Cerebellar nuclear complex (tissue), 1 donor: ENCODE measurements around the gene TBX4.
"Not testable (repeated sequence)": the region's sequence is repeated elsewhere in the genome, so short reads cannot be mapped to it uniquely, and the experiment has no call there.

Experiments used
- DNase-seq, 2 experiments: peaks; one replicate each; lab custom pipeline; 2025; lab: John Stamatoyannopoulos, UW

TBX4 gene

DNA sequence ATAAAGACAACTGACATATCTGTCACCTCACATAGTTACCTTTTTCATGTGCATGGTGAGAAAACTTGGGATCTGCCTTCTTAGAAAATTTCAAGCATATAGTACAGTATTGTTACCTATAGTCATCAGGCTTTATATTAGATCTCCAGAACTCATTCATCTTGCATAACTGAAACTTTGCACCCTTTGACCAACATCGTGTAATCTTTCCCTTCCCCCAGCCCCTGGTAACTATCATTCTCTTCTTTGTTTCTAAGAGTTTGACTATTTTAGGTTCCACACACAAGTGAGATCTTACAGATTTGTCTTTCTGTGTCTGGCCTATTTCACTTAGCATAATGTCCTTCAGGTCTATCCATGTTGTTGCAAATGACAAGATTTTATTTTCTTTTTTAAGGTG, 22.9 kb upstream of the TBX4 start:
- DNase-seq, result no peak

- DNase-seq, result not testable (repeated sequence)
These were observed 22.4 kb upstream of the TBX4 start for GRCh38 chr17:61429831-61430230.

DNA sequence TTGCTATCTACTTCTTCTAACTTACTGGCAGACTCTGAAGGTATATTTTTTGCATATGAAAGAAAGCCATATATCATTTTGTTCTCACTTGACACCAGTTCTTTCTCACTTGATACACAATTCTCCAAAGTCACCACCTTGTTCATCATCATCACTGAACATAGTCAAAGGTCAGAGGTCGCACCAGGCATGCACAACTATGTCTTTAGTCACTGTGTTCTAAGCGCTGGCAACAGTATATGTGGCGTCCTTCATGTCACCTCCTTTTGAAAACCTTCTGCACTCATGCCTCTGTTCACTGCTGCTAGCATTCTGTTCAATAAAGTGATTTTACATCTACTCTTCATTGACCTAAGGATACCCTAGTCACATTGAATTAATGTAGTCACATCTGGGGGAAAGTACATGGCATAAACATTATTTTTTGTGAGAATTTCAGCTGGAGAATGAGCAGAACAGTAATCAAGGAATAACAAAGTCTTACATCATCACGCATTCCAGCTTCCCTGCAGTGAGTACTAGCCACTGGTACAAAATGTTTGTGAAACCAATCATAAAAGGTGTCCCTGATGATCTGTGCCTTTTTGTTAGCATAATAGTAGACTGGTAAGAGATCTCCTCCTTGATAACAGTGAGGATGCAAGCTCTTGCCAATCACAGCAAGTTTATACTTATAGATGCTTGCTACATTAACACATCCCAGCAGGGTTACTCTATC, 20.5 kb upstream of the TBX4 start:
- DNase-seq, result no peak

GRCh38 chr17:61436273-61436672, 15.9 kb upstream of the TBX4 start:
- no peak for DNase-seq

DNA sequence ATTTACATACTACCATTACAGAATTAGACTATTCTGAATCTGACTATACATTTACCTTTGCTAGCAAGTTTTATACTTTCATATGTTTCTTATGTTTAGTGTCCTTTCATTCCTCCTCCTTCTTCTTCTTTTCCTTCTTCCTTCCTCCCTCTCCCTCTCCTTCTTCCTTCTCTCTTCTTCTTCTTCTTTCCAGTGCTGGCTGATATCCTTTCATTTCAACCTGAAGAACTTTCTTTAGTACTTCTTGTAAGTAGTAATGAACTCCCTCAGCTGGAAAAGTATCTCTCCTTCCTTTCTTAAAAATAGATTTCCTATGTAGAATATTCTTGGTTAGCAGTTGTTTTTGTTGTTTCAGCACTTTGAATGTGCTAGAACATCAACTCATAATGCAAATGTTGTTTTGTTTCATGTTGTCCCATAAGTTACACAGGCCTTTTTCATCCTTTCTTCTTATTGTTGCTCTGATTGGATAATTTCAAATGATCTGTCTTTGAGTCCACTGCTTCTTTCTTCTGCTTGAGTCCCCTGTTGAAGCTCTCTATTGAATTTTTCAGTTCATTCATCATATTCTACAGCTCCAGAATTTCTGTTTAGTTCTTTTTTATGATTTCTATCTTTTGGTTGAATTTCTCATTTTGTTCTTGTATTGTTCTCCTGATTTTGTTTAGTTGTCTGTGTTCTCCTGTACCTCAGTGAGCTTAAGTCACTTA, 15.1 kb upstream of the TBX4 start:
- no peak for DNase-seq

GRCh38 chr17:61440697-61441096, 11.5 kb upstream of the TBX4 start:
- DNase-seq, result no peak

DNA sequence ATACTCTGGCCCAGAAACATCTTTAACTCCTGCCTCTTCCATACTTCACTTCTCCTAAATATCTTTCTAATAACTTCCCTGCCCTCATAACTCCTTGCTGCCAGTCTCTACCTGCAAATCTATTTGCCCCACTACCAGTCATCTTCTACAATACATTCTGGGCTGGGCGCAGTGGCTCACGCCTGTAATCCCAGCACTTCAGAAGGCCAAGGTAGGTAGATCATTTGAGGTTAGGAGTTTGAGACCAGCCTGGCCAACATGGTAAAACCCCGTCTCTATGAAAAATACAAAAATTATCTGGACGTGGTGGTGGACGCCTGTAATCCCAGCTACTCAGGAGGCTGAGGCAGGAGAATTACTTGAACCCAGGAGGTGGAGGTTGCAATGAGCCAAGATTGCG, 10.7 kb upstream of the TBX4 start:
- DNase-seq, result not testable (repeated sequence)

DNA sequence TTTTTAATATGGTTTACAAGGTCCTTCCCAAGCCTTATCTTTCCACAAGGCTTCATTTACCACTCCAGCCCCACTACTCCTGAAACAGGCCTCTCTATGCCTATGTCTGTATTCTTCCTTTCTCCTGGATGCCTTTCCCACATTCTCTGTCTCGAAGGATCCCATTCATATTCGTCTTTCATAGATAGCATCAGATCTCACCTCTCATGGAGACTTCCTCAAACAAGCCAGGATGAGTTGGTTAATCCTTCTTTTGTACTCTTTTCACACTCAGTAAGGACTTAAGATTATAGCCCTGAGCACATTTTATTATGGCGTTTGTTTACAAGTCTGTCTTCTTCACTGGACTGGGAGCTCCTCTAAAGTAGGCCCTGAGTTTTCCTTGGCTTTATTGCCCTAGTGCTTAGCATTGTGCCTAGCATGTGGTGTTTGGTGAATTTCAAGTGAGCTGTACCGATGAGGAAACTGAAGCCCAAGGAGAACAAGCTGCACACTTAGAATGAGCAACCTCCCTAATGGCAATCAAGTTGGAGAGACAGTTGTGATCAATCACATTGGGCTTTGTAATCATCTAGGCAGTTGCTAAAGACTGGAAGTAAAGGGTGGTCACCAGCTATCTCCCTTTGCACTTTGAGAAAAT, 10.0 kb upstream of the TBX4 start:
- DNase-seq, result no peak

DNA sequence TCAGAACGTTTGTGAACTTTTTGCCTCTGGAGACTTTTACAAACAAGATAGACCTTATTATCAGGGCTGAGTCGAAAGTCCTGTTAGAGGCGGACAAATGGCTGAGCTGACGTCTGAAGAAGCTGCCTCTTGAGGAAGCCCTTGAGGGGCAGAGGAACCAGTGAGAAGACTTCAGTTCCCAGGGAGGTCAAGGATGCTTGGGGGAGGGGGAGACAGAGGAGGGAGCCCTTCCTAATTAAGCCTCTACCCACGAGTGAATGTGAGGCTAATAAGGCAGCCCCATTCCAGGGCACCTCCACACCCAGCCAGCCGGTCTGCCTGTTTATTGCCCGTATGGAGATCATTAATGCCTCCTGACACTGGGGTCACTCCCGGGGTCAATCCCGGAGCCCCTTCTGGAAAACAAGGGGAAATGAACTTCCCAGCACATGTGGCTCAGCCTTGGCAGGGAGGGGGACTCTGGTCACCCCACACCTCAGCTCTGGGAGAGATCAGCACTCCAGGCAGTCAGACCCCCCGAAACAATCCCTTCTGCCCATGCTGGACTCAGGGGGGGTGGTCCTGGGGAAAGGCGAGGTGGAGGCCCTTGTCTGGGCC, 9.2 kb upstream of the TBX4 start:
- no peak for DNase-seq

DNA sequence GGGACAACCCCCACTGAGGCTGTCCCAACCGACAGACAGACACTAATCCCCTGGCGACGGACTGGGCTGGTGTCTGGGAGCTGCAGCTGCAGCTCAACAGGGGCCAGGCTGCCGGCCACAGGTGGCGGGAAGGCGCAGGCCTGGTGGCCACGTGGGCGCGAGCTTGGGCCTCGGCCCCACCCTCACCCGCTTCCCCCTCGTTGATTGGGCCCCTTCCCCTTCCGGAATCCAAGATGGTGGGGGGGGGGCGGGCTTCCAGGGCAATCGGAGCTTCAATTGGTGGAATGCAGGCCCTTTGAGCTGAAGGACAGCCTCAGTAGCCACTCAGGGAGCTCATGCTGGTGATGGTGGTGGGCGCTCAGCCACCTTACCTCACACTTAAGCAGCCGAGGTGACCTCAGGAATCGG, 8.7 kb upstream of the TBX4 start:
- no peak for DNase-seq

DNA sequence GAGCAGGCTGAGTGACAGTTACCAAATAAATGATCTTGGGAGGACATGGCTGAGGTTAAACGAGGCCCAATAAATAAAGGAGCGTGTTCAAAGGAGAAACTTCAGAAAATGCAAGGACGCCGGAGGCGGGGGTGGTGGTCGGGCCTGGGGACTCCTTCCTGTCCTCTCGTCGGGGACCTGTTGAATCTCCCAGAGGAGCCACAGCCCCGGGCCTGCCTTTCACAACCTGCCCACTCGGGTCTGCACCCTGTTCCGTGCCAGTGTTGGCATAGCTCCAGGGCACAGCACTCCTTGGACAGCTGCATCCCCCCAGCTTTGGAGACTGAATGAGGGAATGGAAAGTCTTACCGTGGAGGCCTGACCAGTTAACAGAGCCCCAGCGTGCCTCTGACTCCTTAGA, 8.1 kb upstream of the TBX4 start:
- DNase-seq, result no peak

GRCh38 chr17:61444831-61445230, 7.4 kb upstream of the TBX4 start:
- no peak for DNase-seq

DNA sequence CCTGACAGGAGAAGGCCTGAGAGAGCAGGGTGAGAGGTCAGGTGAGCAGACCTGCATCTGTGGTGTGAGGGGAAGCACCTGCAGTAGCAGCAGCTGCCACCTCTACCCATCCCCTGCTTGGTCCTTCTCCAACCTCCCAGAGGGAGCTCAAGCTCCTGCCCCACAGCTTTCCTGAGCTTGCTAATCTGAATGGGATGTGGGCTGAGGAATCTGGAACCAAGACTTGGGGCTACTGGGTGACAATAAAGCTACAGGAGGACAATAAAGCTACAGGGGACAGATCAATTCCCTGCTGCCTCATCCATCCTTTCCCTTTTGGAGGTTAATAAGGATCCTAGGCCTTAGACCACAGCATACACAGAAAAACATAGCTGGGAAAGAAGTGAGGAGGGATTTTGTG, 4.9 kb upstream of the TBX4 start:
- no peak for DNase-seq

DNA sequence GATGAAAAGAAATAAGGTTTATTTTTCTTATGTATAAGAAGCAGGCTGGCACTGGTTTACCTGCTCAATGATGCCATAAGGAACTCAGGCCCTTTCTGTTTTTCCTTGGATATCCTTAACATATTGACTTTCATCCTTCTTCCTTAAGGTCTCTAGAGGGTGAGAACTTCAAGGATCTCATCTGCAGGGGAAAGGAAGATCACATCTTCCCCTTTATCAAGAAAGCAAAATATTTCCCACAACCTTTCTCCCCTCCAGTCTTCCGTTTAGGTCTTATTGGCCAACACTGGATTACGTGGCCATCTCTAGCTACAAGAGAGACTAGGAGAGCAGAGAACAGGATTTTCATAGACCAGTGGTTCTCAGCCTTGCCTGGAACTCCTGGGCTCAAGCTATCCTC, 4.2 kb upstream of the TBX4 start:
- no peak for DNase-seq

DNA sequence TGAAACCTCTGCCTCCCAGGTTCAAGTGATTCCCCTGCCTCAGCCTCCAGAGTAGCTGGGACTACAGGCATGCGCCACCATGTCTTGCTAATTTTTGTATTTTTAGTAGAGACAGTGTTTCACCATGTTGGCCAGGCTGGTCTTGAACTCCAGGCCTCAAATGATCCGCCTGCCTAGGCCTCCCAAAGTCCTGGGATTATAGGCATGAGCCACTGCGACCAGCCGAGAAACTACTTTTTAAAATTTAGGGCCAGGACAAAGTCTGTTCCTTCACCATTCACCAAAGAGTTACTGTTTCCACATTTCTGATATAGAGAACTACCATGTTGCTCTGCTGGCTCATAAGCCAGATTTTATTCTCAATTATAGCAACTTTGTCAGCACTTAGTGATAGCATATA, 3.1 kb upstream of the TBX4 start:
- not testable (repeated sequence) for DNase-seq

DNA sequence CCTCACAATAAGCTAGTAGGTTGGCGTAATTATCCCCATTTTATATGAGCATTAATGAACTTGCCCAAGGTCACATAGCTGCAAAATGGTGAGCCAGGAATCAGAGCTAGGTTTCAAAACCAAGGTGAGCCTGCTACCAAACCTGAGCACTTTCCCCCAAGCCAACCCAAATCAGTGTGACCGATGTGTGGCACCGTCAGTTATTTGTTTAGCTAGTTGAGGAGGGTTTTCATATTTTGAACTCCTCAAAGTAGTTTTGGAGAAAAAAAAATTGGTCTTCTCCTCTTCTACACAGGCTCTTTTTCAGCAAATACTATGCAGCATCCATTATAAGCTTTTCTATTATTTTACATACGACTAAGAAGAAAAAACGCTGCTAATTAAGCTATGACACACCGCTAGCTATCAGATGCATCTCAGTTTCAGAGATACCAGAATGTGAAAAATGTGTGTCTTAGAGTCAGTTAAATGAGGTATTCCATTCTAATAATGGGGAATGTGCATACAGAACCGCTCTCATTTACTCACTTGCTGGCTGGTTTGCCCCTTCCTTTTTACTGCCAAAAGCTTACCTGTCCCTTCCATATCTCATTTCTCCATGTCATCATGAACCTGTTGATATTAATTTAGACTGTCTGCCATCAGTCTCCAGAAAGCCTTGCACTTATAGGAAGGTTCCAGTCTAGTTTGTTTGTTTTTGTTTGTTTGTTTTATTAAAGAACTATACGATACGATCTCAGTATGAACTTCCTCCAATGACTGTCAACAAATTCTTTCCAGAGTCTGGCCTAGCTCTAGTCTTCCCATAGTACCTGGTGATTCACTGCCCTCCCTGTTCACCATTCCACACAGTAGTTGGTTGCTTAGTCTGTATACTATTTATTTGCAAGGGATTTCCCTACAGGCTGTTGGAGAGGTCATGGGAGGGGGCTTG, 2.2 kb upstream of the TBX4 start:
- no peak for DNase-seq

DNA sequence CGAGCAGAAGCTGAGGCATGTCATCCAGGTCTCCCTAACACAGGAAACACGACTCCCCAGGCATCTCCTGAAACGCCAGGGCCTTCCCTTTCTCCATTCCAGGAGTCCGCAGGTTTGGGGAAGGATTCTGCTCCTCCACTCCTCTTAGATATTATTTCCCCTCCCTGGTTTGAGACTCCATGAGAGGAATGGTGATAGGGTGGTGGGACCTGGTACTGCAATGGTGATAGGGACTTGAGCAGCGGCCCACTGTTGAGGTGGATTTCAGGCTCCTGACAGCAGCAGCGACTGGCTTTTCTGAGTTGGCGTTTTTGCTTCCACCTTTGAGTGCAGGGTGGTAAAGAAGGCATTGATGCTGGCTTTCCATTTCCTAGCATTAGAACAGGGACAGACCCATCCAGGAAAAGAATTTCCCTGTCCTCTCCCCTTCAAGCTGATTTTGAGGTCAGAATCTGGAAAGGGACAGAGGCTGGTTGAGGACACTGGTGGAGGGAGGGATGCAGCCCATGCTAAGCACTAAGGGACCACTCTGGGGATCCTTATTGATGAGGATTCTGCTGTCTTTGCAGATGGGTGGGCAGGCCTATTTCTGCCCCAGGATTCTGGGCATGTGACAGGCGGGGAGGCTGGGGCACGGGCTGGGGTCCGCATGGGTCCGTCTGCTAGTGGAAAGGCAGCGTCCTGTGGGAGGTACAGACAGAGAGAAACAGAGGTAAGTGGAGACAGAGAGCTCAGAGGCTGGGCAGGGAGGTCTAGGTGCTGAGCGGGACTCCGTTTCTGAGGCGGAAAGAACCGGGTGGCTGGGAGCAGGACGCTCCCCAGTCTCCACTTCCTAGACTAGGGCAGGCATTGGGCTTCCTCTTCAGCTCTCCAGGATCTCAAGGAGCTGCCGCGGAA, 1.3 kb upstream of the TBX4 start:
- no peak for DNase-seq

- no peak for DNase-seq
These were observed 503 bp upstream of the TBX4 start for GRCh38 chr17:61451538-61452300.

DNA sequence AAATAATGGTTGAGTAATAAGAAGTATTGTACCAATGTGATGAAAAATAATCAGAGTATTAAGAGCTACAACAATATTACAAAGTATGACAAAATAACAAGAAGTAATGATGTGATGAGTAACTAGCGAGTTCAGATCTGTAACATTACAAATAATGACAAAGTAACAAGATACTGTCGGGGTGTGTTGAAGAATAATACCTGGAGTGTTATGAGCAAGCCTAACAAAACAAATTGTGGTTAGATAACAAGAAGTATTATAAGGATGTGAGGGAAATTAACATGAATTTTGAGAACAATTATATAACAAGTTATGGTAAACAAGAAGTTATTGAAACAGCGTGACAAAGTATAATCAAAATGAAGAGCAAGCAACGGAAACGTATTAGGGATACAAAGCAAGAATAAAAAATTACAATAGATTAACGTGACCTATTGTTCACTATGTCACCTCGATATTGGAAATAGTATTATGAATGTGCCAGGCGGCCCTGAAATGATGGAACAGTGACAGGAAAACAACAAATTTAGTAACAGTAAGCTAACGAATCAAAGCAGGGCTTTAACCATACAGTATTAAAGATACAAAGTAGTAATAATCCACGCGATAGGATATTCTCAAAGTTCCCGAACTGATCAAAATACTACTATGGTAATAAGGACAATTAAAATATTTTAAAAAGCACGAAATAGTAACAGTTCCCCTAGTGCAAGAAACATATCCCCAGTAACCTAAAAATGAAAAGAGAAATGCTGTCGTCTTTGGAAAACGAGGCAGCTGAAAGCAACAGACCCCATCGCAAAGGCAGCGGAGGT, 1.6 kb downstream of the TBX4 start:
- no peak for DNase-seq
